H1 (cell line): ENCODE data around the gene GID8. TPM values are rescaled to one million over a fixed set of nuclear protein-coding genes. Genes with fewer than 3 reads are reported as not detected.

Source experiments
- CTCF ChIA-PET: fragments of 300-600 bp; sonication (Branson Sonifier 250); formaldehyde crosslinking; loops from one replicate; lab custom pipeline; 2021; ENCODE audit not compliant: partially characterized antibody; lab: Charles Lee
- POLR2A ChIA-PET: fragments of 300-600 bp; sonication (Branson Sonifier 250); formaldehyde crosslinking; loops from one replicate; lab custom pipeline; 2021; ENCODE audit warnings: inconsistent platforms; ENCODE audit not compliant: partially characterized antibody; lab: Charles Lee
- DNase-seq, 2 experiments: peaks; one replicate each; pipeline versions ENCODE4 v3.0.0 to v3.0.0-alpha.2; 2010 to 2022; ENCODE audit warnings: low spot score in 2 of 2, low read depth in 1 of 2, mixed read lengths in 1 of 2
- FAIRE-seq: peaks from 2 replicates; lab custom pipeline; 2011; peaks lifted over from hg19 to GRCh38; lab: Jason Lieb, UNC
- H2AFZ ChIP-seq: 2 replicates; pipeline ENCODE4 v1.8.1; 2012; ENCODE audit warnings: low read length, inconsistent platforms
- H2AK5ac ChIP-seq: 2 replicates; pipeline ENCODE4 v1.6.1; 2013; ENCODE audit warnings: low read depth, low read length
- H2BK120ac ChIP-seq: replicated peaks from 2 replicates; pipeline ENCODE3; 2013; ENCODE audit warnings: low read depth, low read length, inconsistent platforms
- H2BK12ac ChIP-seq: 2 replicates; pipeline ENCODE4 v1.6.1; 2013; ENCODE audit warnings: low read depth, low read length
- H2BK15ac ChIP-seq: 2 replicates; pipeline ENCODE4 v1.6.1; 2013; ENCODE audit warnings: low read length
- H2BK20ac ChIP-seq: 2 replicates; pipeline ENCODE4 v1.6.1; 2013; ENCODE audit warnings: low read length
- H2BK5ac ChIP-seq: 2 replicates; pipeline ENCODE4 v1.6.1; 2013; ENCODE audit warnings: low read depth, low read length
- H3K14ac ChIP-seq: 2 replicates; pipeline ENCODE4 v1.6.1; 2013; ENCODE audit warnings: inconsistent platforms; ENCODE audit not compliant: insufficient read length
- H3K18ac ChIP-seq: 2 replicates; pipeline ENCODE4 v1.6.1; 2013; ENCODE audit warnings: low read length; ENCODE audit errors: extremely low read depth
- H3K23ac ChIP-seq: 2 replicates; pipeline ENCODE4 v1.6.1; 2013; ENCODE audit warnings: inconsistent platforms; ENCODE audit not compliant: insufficient read length
- H3K23me2 ChIP-seq: 2 replicates; pipeline ENCODE4 v1.6.1; 2013; ENCODE audit warnings: low read depth, low read length
- H3K27ac ChIP-seq: 2 replicates; pipeline ENCODE4 v1.6.1; 2011; ENCODE audit warnings: low read depth, low read length, inconsistent platforms
- H3K27me3 ChIP-seq, 4 experiments: replicated peaks in 1 of 4; 1 replicate in 1 of 4; 2 replicates in 3 of 4; pipeline versions ENCODE4 v1.6.1 to v1.8.1; 2011 to 2013; ENCODE audit warnings: low read length in 3 of 4, mild to moderate bottlenecking in 3 of 4, inconsistent platforms in 2 of 4, mixed read lengths in 2 of 4, moderate library complexity in 1 of 4; ENCODE audit not compliant: control insufficient read depth in 3 of 4, insufficient read depth in 3 of 4; ENCODE audit errors: extremely low read depth in 1 of 4
- H3K36me3 ChIP-seq, 4 experiments: 2 replicates each; pipeline versions ENCODE4 v1.6.1 to v1.8.1; 2011 to 2013; ENCODE audit warnings: mild to moderate bottlenecking in 4 of 4, low read length in 3 of 4, moderate library complexity in 2 of 4, control low read depth in 1 of 4, inconsistent platforms in 1 of 4; ENCODE audit not compliant: insufficient read depth in 4 of 4, control insufficient read depth in 2 of 4
- H3K4ac ChIP-seq: replicated peaks from 2 replicates; pipeline ENCODE3; 2013; ENCODE audit warnings: low read length, low read depth, mixed read lengths, inconsistent platforms; ENCODE audit not compliant: insufficient read length
- H3K4me1 ChIP-seq, 4 experiments: replicated peaks in 1 of 4; 1 replicate in 1 of 4; 2 replicates in 3 of 4; pipeline versions ENCODE4 v1.6.1 to v1.8.1; 2011 to 2013; ENCODE audit warnings: low read length in 3 of 4, inconsistent platforms in 2 of 4, mixed read lengths in 1 of 4; ENCODE audit not compliant: insufficient read depth in 4 of 4, control insufficient read depth in 3 of 4
- H3K4me2 ChIP-seq, 2 experiments: 2 replicates each; pipeline versions ENCODE4 v1.6.1 to v1.8.1; 2011 to 2013; ENCODE audit warnings: low read depth in 2 of 2, low read length in 2 of 2, control low read depth in 1 of 2, inconsistent platforms in 1 of 2, mild to moderate bottlenecking in 1 of 2; ENCODE audit not compliant: insufficient read depth in 1 of 2
- H3K4me3 ChIP-seq, 4 experiments: fragments of 200-600, 300-600 bp in 1 of 4; sonication (generic), shearing (Covaris generic), sonication (Bioruptor Twin) in 1 of 4; 2 replicates each; pipeline versions ENCODE4 v1.5.1 to v1.8.1; 2011 to 2016; ENCODE audit warnings: low read length in 4 of 4, low read depth in 3 of 4, control low read depth in 2 of 4, inconsistent platforms in 2 of 4, mild to moderate bottlenecking in 2 of 4, mixed read lengths in 1 of 4, moderate library complexity in 1 of 4; ENCODE audit not compliant: insufficient read depth in 2 of 4; ENCODE audit errors: extremely low read depth in 1 of 4
- H3K56ac ChIP-seq: replicated peaks from 2 replicates; pipeline ENCODE3; 2013; ENCODE audit warnings: low read depth, mild to moderate bottlenecking, mixed read lengths, low read length, inconsistent platforms; ENCODE audit not compliant: insufficient read length
- H3K79me1 ChIP-seq: 2 replicates; pipeline ENCODE4 v1.6.1; 2013; ENCODE audit warnings: low read depth, low read length, control low read depth
- H3K79me2 ChIP-seq, 2 experiments: 2 replicates each; pipeline versions ENCODE4 v1.6.1 to v1.8.1; 2012 to 2013; ENCODE audit warnings: low read length in 2 of 2, mild to moderate bottlenecking in 2 of 2, inconsistent platforms in 1 of 2; ENCODE audit not compliant: insufficient read depth in 2 of 2, control insufficient read depth in 1 of 2
- H3K9ac ChIP-seq, 4 experiments: replicated peaks in 1 of 4; 1 replicate in 1 of 4; 2 replicates in 3 of 4; pipeline versions ENCODE4 v1.6.1 to v1.8.1; 2011 to 2013; ENCODE audit warnings: low read depth in 3 of 4, low read length in 3 of 4, control low read depth in 2 of 4, mild to moderate bottlenecking in 2 of 4, moderate library complexity in 2 of 4, inconsistent platforms in 1 of 4; ENCODE audit errors: extremely low read depth in 1 of 4
- H3K9me3 ChIP-seq, 2 experiments: 2 replicates each; pipeline versions ENCODE4 v1.6.1 to v1.8.1; 2012 to 2013; ENCODE audit warnings: mild to moderate bottlenecking in 2 of 2, moderate library complexity in 2 of 2, control low read depth in 1 of 2, inconsistent platforms in 1 of 2, low read depth in 1 of 2, low read length in 1 of 2, mixed read lengths in 1 of 2; ENCODE audit not compliant: insufficient read depth in 2 of 2
- H4K20me1 ChIP-seq, 2 experiments: replicated peaks in 1 of 2; 2 replicates each; pipeline versions ENCODE3 to v1.8.1; 2011 to 2013; ENCODE audit warnings: inconsistent platforms in 2 of 2, low read length in 2 of 2, mild to moderate bottlenecking in 1 of 2; ENCODE audit not compliant: insufficient read depth in 2 of 2, control insufficient read depth in 1 of 2
- H4K5ac ChIP-seq: 2 replicates; pipeline ENCODE4 v1.6.1; 2013; ENCODE audit warnings: low read length, low read depth, mixed read lengths, inconsistent platforms; ENCODE audit not compliant: insufficient read length
- H4K8ac ChIP-seq: 2 replicates; pipeline ENCODE4 v1.8.0; 2013; ENCODE audit warnings: mild to moderate bottlenecking, moderate library complexity, low read length, inconsistent platforms; ENCODE audit not compliant: insufficient read depth; ENCODE audit errors: extremely low read depth
- H4K91ac ChIP-seq: replicated peaks from 2 replicates; pipeline ENCODE3; 2013; ENCODE audit warnings: low read length, mixed read lengths, inconsistent platforms; ENCODE audit not compliant: insufficient read length
- CTCF ChIP-seq, 3 experiments: IDR thresholded peaks; 1 replicate in 2 of 3; 2 replicates in 1 of 3; pipeline versions ENCODE4 v1.5.1 to v1.6.1; 2011; ENCODE audit warnings: low read length in 3 of 3, mild to moderate bottlenecking in 3 of 3, inconsistent platforms in 2 of 3, low read depth in 1 of 3, moderate library complexity in 1 of 3; ENCODE audit not compliant: insufficient read depth in 1 of 3; ENCODE audit errors: control extremely low read depth in 1 of 3
- KDM4A ChIP-seq: IDR thresholded peaks from one replicate; pipeline ENCODE4 v1.7.1; 2012; ENCODE audit warnings: low read depth, mild to moderate bottlenecking, moderate library complexity, low read length, inconsistent platforms; ENCODE audit not compliant: severe bottlenecking
- POLR2A ChIP-seq, 2 experiments: IDR thresholded peaks; 1 replicate in 1 of 2; 2 replicates in 1 of 2; pipeline ENCODE4 v1.6.1; 2011; ENCODE audit warnings: low read depth in 2 of 2, low read length in 2 of 2, mild to moderate bottlenecking in 2 of 2; ENCODE audit errors: control extremely low read depth in 1 of 2
- RAD21 ChIP-seq, 2 experiments: IDR thresholded peaks in 1 of 2; conservative IDR thresholded peaks in 1 of 2; 2 replicates each; pipeline ENCODE4 v1.6.1; 2011; ENCODE audit warnings: low read depth in 2 of 2, low read length in 2 of 2, improper control_type of control experiment in 1 of 2, inconsistent platforms in 1 of 2, mild to moderate bottlenecking in 1 of 2, moderate library complexity in 1 of 2
- WGBS, 2 experiments: shearing (Covaris generic) in 1 of 2; methylation state at CpG; one replicate each; pipeline versions ENCODE4 v1.1.6 to v1.1.7; 2013 to 2015; ENCODE audit warnings: low lambda C conversion rate in 2 of 2, mixed read lengths in 2 of 2, inconsistent platforms in 1 of 2, low coverage in 1 of 2, missing lambda C conversion rate in 1 of 2; ENCODE audit not compliant: insufficient replicate concordance in 2 of 2, insufficient coverage in 1 of 2, insufficient read length in 1 of 2; ENCODE audit errors: extremely low coverage in 1 of 2, missing lambda C conversion rate in 1 of 2; 5-methylcytosine and 5-hydroxymethylcytosine counted together
- polyA plus RNA-seq, 7 experiments: library from polyadenylated mRNA; depleted of rRNA in 3 of 7; stranded (reverse) in 5 of 7; unstranded in 2 of 7; fragments of >200 nt in 5 of 7; fragments of 200-250 nt in 2 of 7; gene quantifications; 1 replicate in 5 of 7; 2 replicates in 1 of 7; 4 replicates in 1 of 7; pipeline versions ENCODE4 v1.2.1 to v1.2.3, GENCODE V29; 2011 to 2013; ENCODE audit warnings: missing spikeins in 2 of 7, mixed read lengths in 2 of 7
- total RNA-seq: library from RNA; stranded (reverse); fragmentation: NEBNext Ultra II Directional; extraction: Animal tissue kit (Norgen Biotek cat#: 25700); gene quantifications from 2 replicates; pipeline ENCODE4 v1.2.1, GENCODE V29; 2021

GID8 gene
- total and polyA plus RNA-seq, 2 of the 8 experiments (the other 6 are each of a cell fraction or from before 2014, with no cell fraction given): 39.7 to 72.9 TPM

GRCh38 chr20:62949962-62950361, 12.0 kb downstream of the GID8 start:
- no peak overlapping the region for H3K23ac ChIP-seq
- H4K20me1 ChIP-seq: peaks cover 5 to 19% of the 10 kb centered on the region in 2 experiments
- no peak overlapping the region for H2AFZ ChIP-seq
- peaks cover 10% of the 10 kb centered on the region; the same call in 1 of the 2 replicates for H3K79me1 ChIP-seq
- no peak overlapping the region for H3K4me2 ChIP-seq
- H2BK20ac ChIP-seq: no peak overlapping the region
- no peak overlapping the region for H4K91ac ChIP-seq
- peaks cover 9 to 46% (median 27%) of the 10 kb centered on the region in 4 experiments for H3K36me3 ChIP-seq
- no peak overlapping the region for H4K8ac ChIP-seq
- H3K23me2 ChIP-seq: peaks cover 11% of the 10 kb centered on the region; the same call in 1 of the 2 replicates
- 90% methylated on average over 12 of the region's 12 CpGs; no CpG with 5 or more reads in 1 of the 2 experiments for WGBS, 2 experiments
- no peak overlapping the region for H3K18ac ChIP-seq
- H3K27me3 ChIP-seq: no peaks in the 10 kb centered on the region
- DNase-seq (no peak), FAIRE-seq (no peak)
- TF ChIP-seq RAD21 (IDR thresholded peaks at IDR 0.05 in 1 of 2, conservative IDR thresholded peaks at IDR 0.05 in 1 of 2; ENCODE audit: low read depth in 2 of 2, low read length in 2 of 2) (peak in 1 of 2 experiments; percentile 22; a peak in 1 of 4 replicates), POLR2A (IDR thresholded peaks at IDR 0.05; ENCODE audit: control extremely low read depth in 1 of 2, low read depth in 2 of 2, low read length in 2 of 2) (no peak), CTCF (IDR thresholded peaks at IDR 0.05; ENCODE audit: control extremely low read depth in 1 of 3, insufficient read depth in 1 of 3, low read depth in 1 of 3, low read length in 3 of 3) (peak in 2 of 3 experiments; percentile 7 to 26; a peak in 2 of 4 replicates), KDM4A (no peak)
- no peak overlapping the region for H3K14ac ChIP-seq
- H3K9ac ChIP-seq: no peak overlapping the region
- H3K56ac ChIP-seq: no peak overlapping the region
- H3K27ac ChIP-seq: no peak overlapping the region
- CTCF ChIA-PET: interaction anchor here (0.6 to 7.0 kb wide), 13 partner anchors 9 to 495 kb away, joined by 3 to 50 read pairs (median 5); no protein-coding TSS in a partner anchor
- H3K9me3 ChIP-seq: no peaks in the 10 kb centered on the region
- H4K5ac ChIP-seq: no peak overlapping the region
- H3K4ac ChIP-seq: no peak overlapping the region
- H2AK5ac ChIP-seq: no peak overlapping the region
- H3K4me3 ChIP-seq: no peak overlapping the region
- H2BK12ac ChIP-seq: no peak overlapping the region
- no peak overlapping the region for H2BK5ac ChIP-seq
- H3K79me2 ChIP-seq: peaks cover 0 to 36% of the 10 kb centered on the region in 2 experiments; a peak in 2 of 4 replicates
- peaks cover 2 to 23% (median 17%) of the 10 kb centered on the region in 4 experiments for H3K4me1 ChIP-seq
- H2BK120ac ChIP-seq: no peak overlapping the region
- POLR2A ChIA-PET: interaction anchor here (0.7 to 19.4 kb wide), 6 partner anchors 11 to 73 kb away, joined by 3 to 363 read pairs (median 8); partner anchors contain the start of genes DIDO1 and GID8
- H2BK15ac ChIP-seq: no peak overlapping the region
